GM10266 (cell line): ENCODE results near the gene PTGIS.
"Not testable (repeated sequence)": the region's sequence is repeated elsewhere in the genome, so short reads cannot be mapped to it uniquely, and the experiment has no call there.

Experiments
- DNase-seq: peaks from one replicate; pipeline ENCODE4 v3.0.0; 2012; ENCODE audit errors: extremely low spot score
- TF ChIP-seq, protein P1 (sequence below): IDR thresholded peaks from 2 replicates; pipeline ENCODE4 v1.5.1; 2012; ENCODE audit warnings: mild to moderate bottlenecking, low read depth; ENCODE audit not compliant: control insufficient read depth, insufficient read depth; ENCODE audit errors: missing control alignments

The PTGIS gene

GRCh38 chr20:49567421-49568277 is at the start of gene PTGIS:
PTGIS (minus strand) TSS chr20:49568137; CDS start chr20:49568116, 21 bp downstream.
- DNase-seq = no peak
- TF ChIP-seq, protein P1, sequence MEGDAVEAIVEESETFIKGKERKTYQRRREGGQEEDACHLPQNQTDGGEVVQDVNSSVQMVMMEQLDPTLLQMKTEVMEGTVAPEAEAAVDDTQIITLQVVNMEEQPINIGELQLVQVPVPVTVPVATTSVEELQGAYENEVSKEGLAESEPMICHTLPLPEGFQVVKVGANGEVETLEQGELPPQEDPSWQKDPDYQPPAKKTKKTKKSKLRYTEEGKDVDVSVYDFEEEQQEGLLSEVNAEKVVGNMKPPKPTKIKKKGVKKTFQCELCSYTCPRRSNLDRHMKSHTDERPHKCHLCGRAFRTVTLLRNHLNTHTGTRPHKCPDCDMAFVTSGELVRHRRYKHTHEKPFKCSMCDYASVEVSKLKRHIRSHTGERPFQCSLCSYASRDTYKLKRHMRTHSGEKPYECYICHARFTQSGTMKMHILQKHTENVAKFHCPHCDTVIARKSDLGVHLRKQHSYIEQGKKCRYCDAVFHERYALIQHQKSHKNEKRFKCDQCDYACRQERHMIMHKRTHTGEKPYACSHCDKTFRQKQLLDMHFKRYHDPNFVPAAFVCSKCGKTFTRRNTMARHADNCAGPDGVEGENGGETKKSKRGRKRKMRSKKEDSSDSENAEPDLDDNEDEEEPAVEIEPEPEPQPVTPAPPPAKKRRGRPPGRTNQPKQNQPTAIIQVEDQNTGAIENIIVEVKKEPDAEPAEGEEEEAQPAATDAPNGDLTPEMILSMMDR = no peak

DNA sequence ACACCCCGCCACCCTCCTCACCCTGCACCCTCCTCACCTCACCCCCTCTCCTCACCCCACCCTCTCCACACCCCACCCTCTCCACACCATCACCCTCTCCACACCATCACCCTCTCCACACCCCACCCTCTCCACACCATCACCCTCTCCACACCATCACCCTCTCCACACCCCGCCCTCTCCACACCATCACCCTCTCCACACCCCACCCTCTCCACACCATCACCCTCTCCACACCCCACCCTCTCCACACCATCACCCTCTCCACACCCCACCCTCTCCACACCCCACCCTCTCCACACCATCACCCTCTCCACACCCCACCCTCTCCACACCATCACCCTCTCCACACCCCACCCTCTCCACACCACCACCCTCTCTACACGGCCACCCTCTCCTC is 49.5 kb upstream of the PTGIS start:
- DNase-seq = not testable (repeated sequence)

DNA sequence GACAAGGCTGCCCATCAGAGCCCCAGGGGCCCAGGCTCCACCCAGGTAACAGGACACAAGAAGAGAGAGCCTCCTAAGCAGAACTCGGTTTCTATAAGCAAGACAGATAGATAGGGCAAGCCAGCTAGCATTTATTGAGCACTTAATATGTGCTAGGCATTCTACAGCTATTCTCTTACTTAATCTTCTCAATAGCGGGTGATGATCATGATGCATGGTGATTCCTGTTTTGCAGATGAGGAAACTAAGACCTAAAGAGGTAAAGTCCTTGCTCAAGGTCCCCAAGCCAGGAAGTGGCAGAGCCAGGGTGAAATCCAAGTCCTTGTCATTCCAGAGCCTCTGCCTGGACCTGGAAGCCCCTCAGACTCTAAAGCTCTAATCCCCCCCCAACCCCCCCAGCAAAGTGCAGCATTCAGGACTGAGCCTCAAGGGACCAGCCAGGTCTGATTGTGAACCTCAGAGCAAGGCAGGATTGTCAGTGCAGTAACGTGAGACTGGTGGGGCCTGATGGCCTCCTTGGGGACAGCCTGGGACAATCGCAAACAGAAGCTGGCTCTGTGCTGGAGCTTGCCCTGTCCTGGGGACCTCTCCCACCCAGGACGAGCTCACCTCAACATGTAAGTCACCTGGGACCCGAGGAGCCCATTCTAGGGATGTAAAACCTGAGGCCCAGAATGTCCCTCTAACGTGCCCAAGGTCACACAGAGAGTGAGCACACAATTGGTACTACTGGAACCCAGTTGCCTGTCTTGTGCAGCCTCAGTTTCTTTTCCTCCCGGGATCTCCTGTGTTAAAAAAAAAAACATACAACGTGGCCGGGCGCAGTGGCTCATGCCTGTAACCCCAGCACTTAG is 48.4 kb upstream of the PTGIS start:
- TF ChIP-seq, protein P1 = no peak
- no peak for DNase-seq

DNA sequence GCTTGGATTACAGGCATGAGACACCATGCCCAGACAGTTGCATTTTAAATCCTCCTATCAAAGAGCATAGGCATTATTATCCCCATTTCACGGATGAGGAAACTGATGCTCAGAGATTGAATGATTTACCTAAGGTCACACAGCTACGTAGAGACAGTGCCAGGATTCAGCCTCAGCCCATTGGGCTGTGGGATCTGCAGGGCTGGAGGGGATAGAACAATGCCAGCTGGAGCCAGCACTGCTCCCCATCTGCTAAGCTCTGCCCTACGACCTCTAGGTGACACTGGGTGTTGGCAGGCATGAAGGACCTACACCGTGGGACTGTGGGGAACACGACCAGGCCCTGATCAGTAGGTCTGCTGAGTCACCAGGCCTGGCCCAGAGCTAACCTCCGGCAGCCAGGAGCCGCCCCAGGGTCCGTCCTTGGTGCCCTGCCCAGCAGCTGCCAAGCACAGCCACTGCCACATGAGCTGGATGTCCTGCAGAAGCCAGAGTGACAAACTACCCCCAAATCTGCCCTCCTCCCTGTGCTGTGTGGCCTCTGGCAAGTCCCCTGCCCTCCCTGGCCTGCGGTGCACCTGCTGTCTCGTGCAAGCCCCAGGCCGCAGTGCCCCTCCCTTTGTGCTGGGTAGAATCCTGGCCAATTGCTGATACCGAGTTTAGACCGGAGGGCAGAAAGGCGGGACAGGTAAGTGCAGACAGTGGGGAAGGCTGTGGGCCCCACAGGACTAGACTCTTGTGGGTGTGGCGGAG is 47.6 kb upstream of the PTGIS start:
- TF ChIP-seq, protein P1 = no peak
- DNase-seq = no peak

- DNase-seq = not testable (repeated sequence)
Measured at GRCh38 chr20:49615051-49615400, 47.1 kb upstream of the PTGIS start.

DNA sequence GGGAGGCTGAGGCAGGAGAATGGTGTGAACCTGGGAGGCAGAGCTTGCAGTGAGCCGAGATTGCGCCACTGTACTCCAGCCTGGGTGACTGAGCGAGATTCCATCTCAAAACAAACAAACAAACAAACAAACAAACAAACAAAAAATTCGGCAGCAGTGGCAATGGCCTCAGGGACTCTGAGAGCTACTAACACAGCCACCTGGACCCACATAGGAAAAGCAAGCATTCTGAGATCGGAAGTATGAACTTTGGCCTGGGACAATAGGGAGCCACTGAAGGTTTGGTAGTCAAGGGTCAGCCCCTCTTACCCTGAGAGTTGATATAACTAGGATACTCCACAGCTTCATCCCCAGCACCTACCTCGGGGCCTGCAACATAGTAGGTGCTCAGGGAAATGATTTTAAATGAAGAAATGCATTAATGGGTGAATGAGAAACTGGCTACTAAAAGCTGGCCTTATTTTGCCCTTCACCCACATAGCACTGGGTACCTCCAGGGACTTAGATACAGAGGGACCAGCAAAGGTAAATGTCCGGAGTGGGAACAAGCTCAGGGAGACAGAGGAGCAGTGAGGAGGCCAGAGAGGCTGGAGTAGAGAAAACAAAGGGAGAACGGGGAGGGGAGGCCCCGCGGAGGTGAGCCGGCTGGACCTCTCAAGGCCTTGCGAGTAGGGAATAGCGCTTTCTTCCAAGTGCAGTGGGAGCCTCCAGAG is 46.6 kb upstream of the PTGIS start:
- TF ChIP-seq, protein P1 = no peak
- no peak for DNase-seq

GRCh38 chr20:49612127-49612738 is 44.3 kb upstream of the PTGIS start:
- TF ChIP-seq, protein P1 = no peak
- no peak for DNase-seq

- not testable (repeated sequence) for DNase-seq
Measured at GRCh38 chr20:49611539-49612126, 43.7 kb upstream of the PTGIS start.
